HG02870 (cell line): ENCODE data around the gene ATP5F1D.
"Not testable (repeated sequence)": the region's sequence is repeated elsewhere in the genome, so short reads cannot be mapped to it uniquely, and the experiment has no call there.

ENCODE experiments used
- ATAC-seq: cut with Tn5 transposase; IDR thresholded peaks from one replicate; pipeline ENCODE4 v1.9.1; 2021; ENCODE audit warnings: mild to moderate bottlenecking, moderate library complexity; ENCODE audit not compliant: unreplicated experiment

ATP5F1D gene

GRCh38 chr19:1241417-1242095 lies at the start of gene ATP5F1D:
Gene ATP5F1D (plus strand): TSS chr19:1241751. CDS start chr19:1241851, 100 bp downstream.
- ATAC-seq = peak; percentile 45

- ATAC-seq = no peak
These were observed 42.0 kb upstream of the ATP5F1D start for GRCh38 chr19:1199531-1199930.

GRCh38 chr19:1200614-1201013 lies 40.9 kb upstream of the ATP5F1D start:
- not testable (repeated sequence) for ATAC-seq

GRCh38 chr19:1205114-1206099 lies 36.1 kb upstream of the ATP5F1D start, which contains the start of gene STK11:
Gene STK11 (plus strand): TSS chr19:1205778. CDS start chr19:1206914, 1,136 bp downstream.
- peak; percentile 85 for ATAC-seq

- no peak for ATAC-seq
These were observed 35.2 kb upstream of the ATP5F1D start for GRCh38 chr19:1206150-1206863.

- ATAC-seq = no peak
These were observed 34.6 kb upstream of the ATP5F1D start for GRCh38 chr19:1206864-1207450.

- ATAC-seq = not testable (repeated sequence)
These were observed 32.7 kb upstream of the ATP5F1D start for GRCh38 chr19:1208830-1209229.

- no peak for ATAC-seq
These were observed 31.4 kb upstream of the ATP5F1D start for GRCh38 chr19:1210227-1210538.

- no peak for ATAC-seq
These were observed 29.9 kb upstream of the ATP5F1D start for GRCh38 chr19:1211494-1212234.

GRCh38 chr19:1213391-1214286 lies 27.9 kb upstream of the ATP5F1D start:
- no peak for ATAC-seq

- no peak for ATAC-seq
These were observed 27.2 kb upstream of the ATP5F1D start for GRCh38 chr19:1214299-1214861.

GRCh38 chr19:1214862-1215731 lies 26.5 kb upstream of the ATP5F1D start:
- ATAC-seq = no peak

GRCh38 chr19:1216756-1217155 lies 24.8 kb upstream of the ATP5F1D start:
- no peak for ATAC-seq

- no peak for ATAC-seq
These were observed 24.2 kb upstream of the ATP5F1D start for GRCh38 chr19:1217366-1217765.

GRCh38 chr19:1218751-1219567 lies 22.6 kb upstream of the ATP5F1D start:
- no peak for ATAC-seq

GRCh38 chr19:1219786-1220476 lies 21.6 kb upstream of the ATP5F1D start:
- ATAC-seq = no peak
